ENCODE measurements around the gene SNX15. TPM values are rescaled to one million over a fixed set of nuclear protein-coding genes. Genes with fewer than 3 reads are reported as not detected.
A peak's percentile ranks its signal among the peaks of the same experiment; 100 is the strongest.
"Not testable (repeated sequence)": the region's sequence is repeated elsewhere in the genome, so short reads cannot be mapped to it uniquely, and the experiment has no call there.

SNX15 gene
- total RNA-seq, 2 donors from 2014 or later = 7.9 to 10.6 TPM

DNA sequence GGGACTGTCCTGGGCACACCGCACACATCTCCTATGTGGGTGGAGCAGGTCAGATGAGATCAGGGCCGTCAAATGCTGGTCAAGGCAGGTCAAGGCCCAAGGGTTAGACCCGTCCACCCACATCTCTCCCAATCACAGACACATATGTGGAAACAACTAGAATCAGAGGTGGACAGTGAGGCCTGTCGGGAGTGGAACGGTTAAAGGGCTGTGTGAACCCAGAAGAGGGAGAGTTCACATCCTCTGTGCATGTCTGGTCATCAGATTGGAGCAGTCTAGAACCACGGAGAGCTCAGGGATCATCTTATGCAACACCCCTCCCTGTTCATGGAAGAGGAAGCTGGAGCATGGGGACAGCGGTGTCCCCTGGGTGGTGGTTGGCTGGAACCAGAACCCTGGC is 7.4 kb upstream of the SNX15 start:
- Histone ChIP-seq H3K27ac (no peak overlapping the region), H3K4me1 (peaks cover 9% of the 10 kb centered on the region), H3K27me3 (no peaks in the 10 kb centered on the region), H3K9me3 (no peaks in the 10 kb centered on the region), H3K4me3 (no peak overlapping the region), H3K36me3 (replicated peaks in 1 of 2; ENCODE audit: insufficient read depth in 1 of 2, low read depth in 2 of 2) (peaks cover 0 to 2% of the 10 kb centered on the region in 2 donors)
- TF ChIP-seq POLR2A (IDR thresholded peaks at IDR 0.05) (no peak), CTCF (IDR thresholded peaks at IDR 0.05) (no peak)
- no peak for ATAC-seq
- WGBS, 2 donors = 85 to 91% methylated on average over 5 to 7 of the region's 7 CpGs
- DNase-seq = no peak
- intact Hi-C loops (cut with DNase I) = no loop called here

- Histone ChIP-seq H3K27me3 (no peaks in the 10 kb centered on the region), H3K4me3 (no peak overlapping the region), H3K36me3 (replicated peaks in 1 of 2; ENCODE audit: insufficient read depth in 1 of 2, low read depth in 2 of 2) (peaks cover 0 to 2% of the 10 kb centered on the region in 2 donors), H3K27ac (no peak overlapping the region), H3K4me1 (no peaks in the 10 kb centered on the region), H3K9me3 (no peaks in the 10 kb centered on the region)
- DNase-seq (no peak), ATAC-seq (no peak)
- intact Hi-C loops (cut with DNase I) = no loop called here
- WGBS, 2 donors = 84 to 91% methylated on average over 3 of the region's 3 CpGs
- TF ChIP-seq CTCF (IDR thresholded peaks at IDR 0.05) (no peak), POLR2A (IDR thresholded peaks at IDR 0.05) (no peak)
Measured at GRCh38 chr11:65021003-65021402, 6.2 kb upstream of the SNX15 start.

DNA sequence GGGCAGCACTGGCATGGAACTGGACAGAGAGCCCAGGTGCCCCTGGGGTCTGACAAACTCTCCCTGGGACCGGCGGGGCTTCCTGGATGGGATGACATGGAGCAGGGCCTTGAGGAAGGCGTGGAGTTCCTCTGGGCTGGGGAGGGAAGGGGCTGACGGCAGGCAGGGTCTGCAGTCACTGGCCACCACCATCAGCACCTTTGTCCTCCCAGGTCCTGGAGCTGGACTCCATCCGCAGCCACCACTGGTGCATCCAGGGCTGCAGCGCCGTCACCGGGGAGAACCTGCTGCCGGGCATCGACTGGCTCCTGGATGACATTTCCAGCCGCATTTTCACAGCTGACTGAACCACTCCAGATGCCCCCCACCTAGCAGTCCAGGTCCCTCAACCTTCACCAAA is 5.7 kb upstream of the SNX15 start:
- Histone ChIP-seq H3K27me3 (no peaks in the 10 kb centered on the region), H3K9me3 (no peaks in the 10 kb centered on the region), H3K27ac (no peak overlapping the region), H3K4me3 (no peak overlapping the region), H3K36me3 (replicated peaks in 1 of 2; ENCODE audit: insufficient read depth in 1 of 2, low read depth in 2 of 2) (peaks cover 0 to 2% of the 10 kb centered on the region in 2 donors), H3K4me1 (no peaks in the 10 kb centered on the region)
- ATAC-seq (no peak), DNase-seq (no peak)
- 91 to 97% methylated on average over 6 to 11 of the region's 11 CpGs for WGBS, 2 donors
- TF ChIP-seq CTCF (IDR thresholded peaks at IDR 0.05) (no peak), POLR2A (IDR thresholded peaks at IDR 0.05) (no peak)
- intact Hi-C loops (cut with DNase I) = no loop called here

DNA sequence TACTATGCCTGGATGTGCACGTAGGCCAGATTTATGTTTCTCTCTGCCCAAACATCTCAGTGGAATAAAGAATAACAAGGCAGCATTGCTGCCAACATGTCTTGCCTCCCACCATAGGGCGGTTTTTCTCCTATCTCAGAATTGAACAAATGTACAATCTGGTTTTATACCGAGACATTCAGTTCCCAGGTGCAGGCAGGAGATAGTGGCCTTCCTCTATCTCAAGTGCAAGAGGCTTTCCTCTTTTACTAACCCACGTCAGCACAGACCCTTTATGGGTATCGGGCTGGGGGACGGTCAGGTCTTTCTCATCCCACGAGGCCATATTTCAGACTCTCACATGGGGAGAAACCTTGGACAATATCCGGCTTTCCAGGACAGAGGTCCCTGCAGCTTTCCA is 3.7 kb upstream of the SNX15 start:
- DNase-seq; H3K4me3 ChIP-seq; H3K27ac ChIP-seq; intact Hi-C loops (cut with DNase I); H3K27me3 ChIP-seq; ATAC-seq; H3K9me3 ChIP-seq; H3K36me3 ChIP-seq (replicated peaks in 1 of 2; ENCODE audit: insufficient read depth in 1 of 2, low read depth in 2 of 2): not testable (repeated sequence)
- WGBS, 2 donors = 70 to 72% methylated on average over 8 of the region's 8 CpGs
- peaks cover 13% of the 10 kb centered on the region for H3K4me1 ChIP-seq

DNA sequence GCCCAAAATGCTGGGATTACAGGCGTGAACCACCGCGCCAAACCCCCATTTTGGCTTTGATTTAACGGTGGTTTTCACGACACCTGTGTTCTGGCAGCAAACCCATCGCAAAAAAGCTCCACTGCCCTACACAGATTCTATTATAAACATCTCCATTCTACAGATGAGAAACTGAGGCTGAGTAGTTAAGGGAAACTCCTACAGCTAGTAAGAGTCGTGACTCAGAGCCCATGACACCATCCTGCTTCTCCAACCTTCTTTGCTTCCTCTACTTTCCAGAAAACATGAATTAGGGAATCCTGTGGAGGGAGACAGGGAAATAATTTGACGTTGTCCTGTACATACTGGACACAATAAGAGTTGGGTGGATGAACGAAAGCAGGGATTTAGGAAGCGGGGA is 429 bp upstream of the SNX15 start:
- peaks cover 16% of the 10 kb centered on the region for H3K4me1 ChIP-seq
- intact Hi-C loops (cut with DNase I) = no loop called here
- TF ChIP-seq POLR2A (IDR thresholded peaks at IDR 0.05) (no peak), CTCF (IDR thresholded peaks at IDR 0.05) (no peak)
- ATAC-seq = no peak
- no peaks in the 10 kb centered on the region for H3K36me3 ChIP-seq (replicated peaks in 1 of 2; ENCODE audit: insufficient read depth in 1 of 2, low read depth in 2 of 2)
- DNase-seq = no peak
- no peaks in the 10 kb centered on the region for H3K27me3 ChIP-seq
- no peaks in the 10 kb centered on the region for H3K9me3 ChIP-seq
- no peak overlapping the region for H3K4me3 ChIP-seq
- H3K27ac ChIP-seq = peak overlapping the region in 3 of 4 donors; percentile 84 to 93 (median 87)
- 52 to 55% methylated on average over 10 of the region's 10 CpGs for WGBS, 2 donors

All from body of pancreas (tissue), 4 donors.